Activated T-cell treated with anti-CD3 and anti-CD28 coated beads, Interleukin-2, amount 50 U/mL, for 4 hours (primary cell): ENCODE data around the gene SCARF1. TPM values are rescaled to one million over a fixed set of nuclear protein-coding genes. Genes with fewer than 3 reads are reported as not detected.

Experiments used
- ATAC-seq, 2 donors: fragments of 200-7000 bp; cut with Tn5 transposase; one replicate each; pipeline ENCODE4 v1.10.0; 2021
- DNase-seq: peaks from one replicate; pipeline ENCODE4 v3.0.0-alpha.2; 2020
- H3K27me3 Mint-ChIP-seq: one replicate; pipeline ENCODE4 v1.8.0; 2021; ENCODE audit warnings: low read depth, mixed read lengths
- H3K36me3 Mint-ChIP-seq: one replicate; pipeline ENCODE4 v1.8.0; 2022; ENCODE audit warnings: mixed read lengths; ENCODE audit not compliant: insufficient read depth
- H3K4me1 Mint-ChIP-seq: one replicate; pipeline ENCODE4 v1.8.0; 2021; ENCODE audit warnings: low read depth, mixed read lengths
- H3K4me3 Mint-ChIP-seq: one replicate; pipeline ENCODE4 v1.8.0; 2021; ENCODE audit warnings: mild to moderate bottlenecking, moderate library complexity, mixed read lengths
- H3K9me3 Mint-ChIP-seq: one replicate; pipeline ENCODE4 v1.8.0; 2021; ENCODE audit warnings: mixed read lengths
- total RNA-seq, 3 donors: library from RNA; stranded (reverse); gene quantifications; one replicate each; pipeline ENCODE4 v1.2.1, GENCODE V29; 2021

SCARF1 gene
- total RNA-seq, 3 donors from 2014 or later = 1.3 to 2.0 (median 1.6) TPM

DNA sequence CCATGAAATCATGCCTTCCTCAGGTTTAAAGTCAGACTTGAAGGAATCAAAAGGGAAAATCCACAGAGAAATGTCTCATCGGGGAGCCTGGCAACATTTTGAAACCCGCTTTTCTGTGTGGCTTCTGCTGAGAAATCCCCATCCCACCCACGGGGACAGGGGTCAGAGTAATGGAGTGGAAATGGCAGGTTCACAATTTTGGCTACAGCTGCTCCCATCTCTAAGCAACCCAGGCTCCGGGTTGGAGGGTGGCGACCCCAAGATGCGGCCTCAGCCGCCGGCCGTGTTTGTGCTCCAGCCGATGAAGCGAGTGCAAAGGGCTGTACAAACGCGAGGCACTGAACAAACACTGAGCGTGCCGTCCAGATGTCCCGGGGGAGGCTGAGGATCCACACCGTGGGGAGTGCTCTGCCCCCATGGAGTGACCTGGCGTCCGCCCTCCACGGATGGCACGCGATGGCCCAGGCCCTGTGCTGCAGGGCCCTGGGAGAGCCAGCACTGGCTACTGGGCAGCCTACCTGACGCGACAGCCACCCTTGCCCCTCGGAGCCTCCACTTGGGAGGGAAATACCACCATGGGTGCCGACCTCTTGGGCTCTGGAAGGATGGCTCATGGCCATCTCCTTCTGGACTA is 39.1 kb downstream of the SCARF1 start:
- Mint-ChIP-seq H3K4me1 (peaks cover 26% of the 10 kb centered on the region), H3K9me3 (peaks cover 4% of the 10 kb centered on the region), H3K36me3 (no peaks in the 10 kb centered on the region), H3K27me3 (no peaks in the 10 kb centered on the region), H3K4me3 (no peak overlapping the region)
- no peak for ATAC-seq
- no peak for DNase-seq

DNA sequence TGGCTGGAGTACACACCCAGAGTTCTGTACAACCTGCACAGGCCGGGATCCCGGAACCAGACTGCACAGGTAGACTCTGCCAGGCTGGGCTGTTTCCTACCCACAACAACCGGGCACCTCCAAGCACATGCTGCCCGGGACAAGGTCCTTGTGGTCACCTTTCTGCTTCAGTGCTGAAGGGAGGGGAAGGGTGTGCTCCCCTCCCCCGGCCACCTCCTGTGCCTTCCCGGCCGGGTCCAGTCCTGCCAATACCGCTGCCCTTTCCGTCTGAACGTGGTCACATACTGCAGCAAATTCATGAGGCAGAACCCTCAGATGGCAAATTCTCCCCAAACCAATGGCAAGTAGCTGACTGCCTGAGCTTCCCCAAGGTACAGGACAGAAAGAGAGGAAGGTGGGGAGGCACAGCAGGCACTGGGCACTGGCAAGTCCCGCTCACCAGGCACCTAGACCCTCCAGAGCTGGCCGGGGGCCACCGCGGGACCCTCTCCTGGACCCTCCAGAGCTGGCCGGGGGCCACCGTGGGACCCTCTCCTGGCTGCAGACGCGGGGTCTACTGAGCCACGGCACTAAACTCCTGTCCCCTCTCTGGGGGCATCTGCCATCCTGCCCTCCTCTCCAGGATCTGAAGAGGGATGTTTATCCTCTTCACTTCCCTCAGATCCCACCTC is 39.7 kb downstream of the SCARF1 start:
- Mint-ChIP-seq H3K4me3 (no peak overlapping the region), H3K36me3 (no peaks in the 10 kb centered on the region)

DNA sequence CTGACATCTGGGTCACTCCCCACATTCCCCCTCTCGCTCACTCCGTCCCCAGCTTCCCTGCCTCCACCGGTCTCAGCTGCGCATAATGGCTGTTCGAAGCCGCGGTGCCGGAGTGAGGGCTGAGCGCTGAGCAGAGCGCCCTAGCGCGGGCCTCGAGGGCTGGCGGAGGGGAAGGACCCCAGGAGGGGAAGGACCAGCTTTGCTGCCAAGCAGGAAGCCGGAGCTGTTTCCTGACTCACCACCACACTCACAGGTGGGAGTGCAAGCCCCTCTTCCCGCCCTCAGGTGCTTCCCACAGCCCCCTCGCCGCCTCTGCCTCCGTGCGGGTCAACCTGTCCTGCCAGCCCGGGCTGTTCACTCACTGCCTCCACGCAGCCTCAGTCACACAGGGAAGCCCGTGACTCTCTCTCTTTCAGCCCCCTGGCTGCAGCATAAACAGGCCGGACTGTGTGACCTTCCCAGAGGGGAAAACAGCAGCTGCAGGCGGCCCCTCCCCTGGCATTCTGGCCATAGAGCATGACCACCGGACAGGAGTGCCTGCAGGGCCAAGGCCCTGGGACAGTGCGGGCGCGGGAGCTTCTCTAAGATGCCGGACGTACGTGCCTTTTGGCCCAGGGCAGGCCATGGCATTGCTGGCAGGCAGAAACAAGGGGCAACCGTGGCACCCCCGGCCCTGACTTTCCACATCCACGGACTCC is 40.6 kb downstream of the SCARF1 start:
- no peaks in the 10 kb centered on the region for H3K27me3 Mint-ChIP-seq
- no peak overlapping the region for H3K4me3 Mint-ChIP-seq
- H3K36me3 Mint-ChIP-seq = no peaks in the 10 kb centered on the region
- ATAC-seq (no peak), DNase-seq (no peak)
- H3K4me1 Mint-ChIP-seq = peaks cover 26% of the 10 kb centered on the region
- peaks cover 5% of the 10 kb centered on the region for H3K9me3 Mint-ChIP-seq

More for the DNA sequence above, 39.7 kb downstream of the SCARF1 start:
- Mint-ChIP-seq H3K9me3 (peaks cover 5% of the 10 kb centered on the region), H3K27me3 (no peaks in the 10 kb centered on the region), H3K4me1 (peaks cover 26% of the 10 kb centered on the region)
- ATAC-seq (no peak), DNase-seq (no peak)

DNA sequence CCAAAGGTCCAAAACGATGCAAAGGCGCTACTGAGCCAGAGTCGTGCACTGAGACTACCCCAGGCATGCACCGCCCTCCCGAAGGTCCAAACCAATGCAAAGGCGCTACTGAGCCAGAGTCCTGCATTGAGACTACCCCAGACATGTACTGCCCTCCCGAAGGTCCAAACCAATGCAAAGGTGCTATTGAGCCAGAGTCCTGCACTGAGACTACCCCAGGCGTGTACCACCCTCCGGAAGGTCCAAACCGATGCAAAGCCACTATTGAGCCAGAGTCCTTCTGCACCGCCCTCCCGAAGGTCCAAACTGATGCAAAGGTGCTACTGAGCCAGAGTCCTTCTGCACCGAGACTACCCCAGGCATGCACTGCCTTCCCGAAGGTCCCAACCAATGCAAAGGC is 44.0 kb downstream of the SCARF1 start:
- Mint-ChIP-seq H3K27me3 (no peaks in the 10 kb centered on the region), H3K36me3 (no peaks in the 10 kb centered on the region), H3K9me3 (peaks cover 5% of the 10 kb centered on the region), H3K4me3 (no peak overlapping the region), H3K4me1 (peaks cover 6% of the 10 kb centered on the region)
- no peak for DNase-seq
- no peak for ATAC-seq

DNA sequence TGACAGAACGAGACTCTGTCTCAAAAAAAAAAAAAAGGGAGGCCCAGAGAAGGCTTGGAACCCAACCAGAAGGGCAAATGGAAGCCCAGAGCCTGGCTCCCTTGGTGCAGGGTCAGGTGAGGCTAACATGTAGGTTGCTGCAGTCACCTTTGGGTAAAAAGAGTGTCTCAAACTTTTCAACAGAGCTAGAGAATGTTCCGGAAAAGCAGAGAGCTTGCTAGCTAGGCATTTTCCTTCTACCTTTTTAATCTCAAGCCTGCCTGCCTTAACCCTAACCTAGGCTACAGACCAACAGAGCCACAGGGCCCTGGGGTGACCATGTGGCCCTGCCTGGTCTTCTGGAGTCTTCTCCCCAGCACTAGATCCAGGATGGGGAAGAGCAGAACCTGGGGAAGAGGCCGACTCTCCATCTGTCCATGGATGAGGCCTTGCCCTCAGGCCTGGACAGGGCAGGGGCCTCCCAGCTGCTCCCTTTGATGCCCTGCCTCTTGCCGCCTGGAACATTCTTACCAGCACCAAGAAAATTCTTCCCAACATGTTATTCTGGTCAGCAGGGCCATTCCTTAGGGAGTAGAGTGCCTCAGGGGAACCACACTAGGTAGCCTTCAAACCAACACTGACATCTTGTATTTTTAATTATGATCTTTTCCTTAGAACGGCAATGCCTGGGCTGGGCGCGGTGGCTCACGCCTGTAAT is 47.0 kb downstream of the SCARF1 start:
- Mint-ChIP-seq H3K4me3 (no peak overlapping the region), H3K9me3 (peaks cover 5% of the 10 kb centered on the region), H3K4me1 (no peaks in the 10 kb centered on the region), H3K27me3 (no peaks in the 10 kb centered on the region), H3K36me3 (no peaks in the 10 kb centered on the region)
- ATAC-seq = no peak
- DNase-seq = no peak

DNA sequence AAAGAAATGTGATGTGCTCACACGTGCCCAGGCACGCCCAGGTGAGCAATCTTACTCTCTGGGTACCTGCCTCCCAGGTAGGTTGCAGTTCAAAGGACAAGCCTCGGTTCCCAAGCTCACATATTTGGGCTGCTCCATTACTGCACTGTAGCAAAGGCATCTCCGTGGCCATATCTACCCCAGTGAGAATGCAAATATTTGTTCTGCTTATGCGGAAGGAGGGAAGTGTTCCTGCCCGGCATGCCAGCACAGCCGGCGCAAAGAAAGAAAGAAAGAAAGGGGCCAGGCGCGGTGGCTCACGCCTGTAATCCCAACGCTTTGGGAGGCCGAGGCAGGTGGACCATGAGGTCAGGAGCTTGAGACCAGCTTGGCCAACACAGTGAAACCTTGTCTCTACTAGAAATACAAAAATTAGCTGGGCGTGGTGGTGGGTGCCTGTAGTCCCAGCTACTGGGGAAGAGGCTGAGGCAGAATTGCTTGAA is 47.6 kb downstream of the SCARF1 start:
- ATAC-seq = no peak
- Mint-ChIP-seq H3K4me1 (no peaks in the 10 kb centered on the region), H3K4me3 (no peak overlapping the region), H3K36me3 (no peaks in the 10 kb centered on the region), H3K9me3 (peaks cover 5% of the 10 kb centered on the region), H3K27me3 (no peaks in the 10 kb centered on the region)
- DNase-seq = no peak

DNA sequence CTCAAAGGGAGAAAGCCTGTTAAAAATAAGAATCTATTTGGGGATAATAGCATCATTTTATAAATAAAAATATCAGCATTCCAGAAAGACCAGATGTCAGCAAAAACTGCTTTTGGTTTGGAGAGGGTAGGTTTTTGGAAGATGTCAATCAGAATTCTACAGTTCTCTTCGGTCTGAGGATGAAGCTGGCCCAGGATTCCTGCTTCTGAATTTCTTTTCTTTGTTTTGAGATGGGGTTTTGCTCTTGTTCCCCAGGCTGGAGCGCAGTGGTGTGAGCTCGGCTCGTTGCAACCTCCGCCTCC is 52.0 kb downstream of the SCARF1 start:
- Mint-ChIP-seq H3K9me3 (no peaks in the 10 kb centered on the region), H3K36me3 (no peaks in the 10 kb centered on the region), H3K27me3 (no peaks in the 10 kb centered on the region), H3K4me3 (no peak overlapping the region), H3K4me1 (peaks cover 2% of the 10 kb centered on the region)
- DNase-seq = no peak
- no peak for ATAC-seq

DNA sequence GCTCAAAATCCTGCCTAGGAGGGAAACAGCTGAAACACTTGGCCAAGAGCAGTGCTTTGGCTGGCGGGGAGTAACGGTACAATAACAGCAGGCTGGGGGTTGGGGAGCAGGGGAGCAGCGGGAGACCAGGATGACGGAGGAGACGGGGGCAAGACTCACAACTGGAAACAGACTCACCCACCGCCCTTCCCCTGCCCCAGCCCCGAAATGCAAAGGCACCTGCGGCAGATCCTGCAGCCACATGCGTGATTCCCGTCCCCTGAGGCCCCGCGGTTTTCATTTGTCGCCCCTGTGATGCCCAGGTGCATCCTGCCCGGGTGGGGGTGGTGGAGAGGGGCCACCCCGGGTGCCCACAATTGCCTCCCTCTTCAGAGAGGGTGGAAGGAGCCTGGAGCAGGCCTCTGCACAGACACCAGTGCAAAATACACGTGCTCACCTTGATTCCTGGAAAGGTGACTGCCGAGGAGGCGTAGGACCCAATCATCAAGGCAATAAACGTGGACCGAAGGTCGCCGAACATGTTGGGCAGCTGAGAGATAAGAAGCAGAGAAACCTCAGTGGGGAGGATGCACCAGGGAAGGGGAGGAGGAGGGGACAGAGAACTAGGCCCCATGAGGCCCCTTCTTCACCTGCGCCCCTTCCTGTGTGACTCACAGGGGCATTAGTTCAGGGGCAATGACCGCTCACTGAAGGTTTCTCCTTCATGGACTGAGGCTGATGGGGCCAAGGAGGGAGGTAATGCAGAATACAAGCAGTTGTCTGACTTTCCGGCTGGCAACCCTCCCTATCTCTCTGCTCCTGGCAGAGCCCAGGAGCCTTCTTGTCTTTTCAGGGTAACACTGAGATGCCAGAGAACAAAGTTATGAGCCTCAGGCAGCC is 52.5 kb downstream of the SCARF1 start:
- peak overlapping the region; percentile 43 for H3K4me3 Mint-ChIP-seq
- ATAC-seq = peak in 1 of 2 donors; percentile 37

DNA sequence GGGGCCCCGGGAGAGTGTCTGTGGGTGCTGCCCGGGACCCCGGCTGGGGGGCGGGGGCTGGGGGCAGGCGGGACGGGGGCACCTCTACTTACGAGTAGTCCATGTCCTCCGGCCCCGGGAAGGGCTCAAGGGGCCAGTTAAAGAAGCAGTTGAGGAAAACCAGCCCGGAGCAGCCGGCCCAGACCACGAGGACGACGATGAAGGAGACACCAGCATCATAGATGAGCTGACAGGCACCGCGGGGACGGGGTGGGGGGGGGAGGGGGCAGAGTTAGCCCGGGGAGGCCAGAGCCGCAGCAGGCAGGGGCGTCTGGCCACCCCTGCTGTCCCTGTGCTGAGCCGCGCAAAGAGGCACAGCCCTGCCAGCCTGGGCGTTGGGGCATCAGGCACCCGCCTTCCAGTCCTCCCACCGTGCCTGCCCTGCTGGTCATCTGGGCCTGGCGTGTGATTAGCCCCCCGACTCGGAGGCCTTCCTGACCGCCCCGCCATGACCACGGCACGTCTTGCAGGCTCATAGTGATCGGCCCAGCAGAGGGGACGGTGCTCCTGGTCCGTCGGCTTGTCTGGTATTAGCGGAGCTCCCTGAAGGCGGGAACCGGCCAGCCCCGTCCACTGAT is 54.0 kb downstream of the SCARF1 start:
- ATAC-seq (no peak), DNase-seq (no peak)
- Mint-ChIP-seq H3K4me3 (no peak overlapping the region), H3K9me3 (no peaks in the 10 kb centered on the region), H3K27me3 (no peaks in the 10 kb centered on the region), H3K36me3 (no peaks in the 10 kb centered on the region), H3K4me1 (peaks cover 2% of the 10 kb centered on the region)

More for the DNA sequence above, 52.5 kb downstream of the SCARF1 start:
- H3K9me3 Mint-ChIP-seq = no peaks in the 10 kb centered on the region
- H3K27me3 Mint-ChIP-seq = no peaks in the 10 kb centered on the region
- peaks cover 2% of the 10 kb centered on the region for H3K4me1 Mint-ChIP-seq
- DNase-seq = no peak
- no peaks in the 10 kb centered on the region for H3K36me3 Mint-ChIP-seq

DNA sequence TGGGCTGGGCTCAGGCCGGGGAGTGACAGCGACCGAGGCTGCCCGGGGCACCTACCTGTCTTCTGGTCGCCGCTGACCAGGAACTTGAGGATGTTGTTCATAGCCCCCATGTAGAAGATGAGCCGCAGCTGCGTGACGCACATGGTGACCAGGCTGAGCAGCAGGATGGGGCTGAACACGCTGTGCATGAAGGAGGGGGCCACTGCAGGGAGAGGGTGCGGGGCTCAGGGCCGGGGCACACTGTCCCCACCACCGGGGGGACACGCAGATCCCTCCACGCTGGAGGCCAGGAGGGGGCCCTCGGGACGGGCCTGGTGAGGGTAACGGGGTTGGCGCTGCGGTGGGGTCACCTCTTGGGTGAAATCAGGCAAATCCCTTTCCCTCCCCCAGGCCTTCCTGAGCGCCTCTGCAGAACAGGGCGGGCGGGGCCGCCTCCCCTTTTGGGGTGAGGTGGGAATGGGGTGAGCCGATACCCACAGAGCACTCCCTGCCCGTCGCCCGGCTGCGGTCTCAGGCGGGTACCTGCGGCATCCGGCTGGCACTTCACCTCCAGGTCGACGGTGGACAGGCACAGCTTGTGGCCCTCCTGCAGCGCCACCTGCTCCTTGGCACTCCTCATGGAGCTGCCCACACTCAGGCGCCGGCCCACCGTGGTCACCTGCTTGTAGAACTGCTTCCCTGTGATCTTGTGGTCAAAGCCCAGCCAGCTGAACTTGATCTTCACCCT is 54.6 kb downstream of the SCARF1 start:
- DNase-seq (no peak), ATAC-seq (no peak)
- Mint-ChIP-seq H3K4me3 (no peak overlapping the region), H3K36me3 (no peaks in the 10 kb centered on the region), H3K27me3 (no peaks in the 10 kb centered on the region), H3K4me1 (peaks cover 2% of the 10 kb centered on the region), H3K9me3 (no peaks in the 10 kb centered on the region)

DNA sequence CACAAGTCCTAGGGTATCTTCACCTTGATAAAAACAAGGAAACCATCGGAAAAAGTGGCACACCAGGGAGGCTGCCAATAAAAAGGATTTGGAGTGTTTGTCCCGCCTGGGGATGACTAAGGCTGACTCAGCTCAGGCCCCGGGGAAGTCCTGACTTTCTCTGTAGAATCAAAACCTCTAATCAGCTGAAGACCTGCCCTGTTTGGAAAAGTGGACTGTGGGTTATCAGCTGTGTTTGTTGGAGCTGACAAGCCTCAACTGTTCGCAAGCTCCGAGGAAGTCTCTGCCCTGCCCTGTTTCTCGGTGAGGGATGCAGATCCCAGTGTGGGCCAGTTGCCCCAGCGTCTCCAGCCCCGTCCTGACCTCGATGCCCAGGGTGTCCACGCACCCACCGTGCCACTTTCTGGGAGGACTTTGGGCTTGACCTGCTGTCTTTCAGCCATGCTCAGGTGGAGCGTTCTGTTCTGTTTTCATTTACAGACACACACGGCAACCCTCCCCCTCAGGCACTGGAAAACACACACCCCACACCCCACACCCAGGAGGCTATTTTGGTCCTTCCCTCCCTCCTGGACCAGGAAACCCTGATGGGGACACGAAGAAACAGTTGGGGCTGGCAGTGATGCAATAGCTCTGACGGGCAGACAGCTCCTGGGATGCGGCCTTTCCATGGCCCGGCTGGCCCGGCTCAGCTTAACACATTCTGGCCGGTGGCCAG is 55.3 kb downstream of the SCARF1 start:
- H3K4me1 Mint-ChIP-seq = peaks cover 2% of the 10 kb centered on the region
- no peaks in the 10 kb centered on the region for H3K27me3 Mint-ChIP-seq
- H3K4me3 Mint-ChIP-seq = no peak overlapping the region
- DNase-seq (no peak), ATAC-seq (peak in 1 of 2 donors; percentile 48)
- H3K9me3 Mint-ChIP-seq = no peaks in the 10 kb centered on the region
- no peaks in the 10 kb centered on the region for H3K36me3 Mint-ChIP-seq

DNA sequence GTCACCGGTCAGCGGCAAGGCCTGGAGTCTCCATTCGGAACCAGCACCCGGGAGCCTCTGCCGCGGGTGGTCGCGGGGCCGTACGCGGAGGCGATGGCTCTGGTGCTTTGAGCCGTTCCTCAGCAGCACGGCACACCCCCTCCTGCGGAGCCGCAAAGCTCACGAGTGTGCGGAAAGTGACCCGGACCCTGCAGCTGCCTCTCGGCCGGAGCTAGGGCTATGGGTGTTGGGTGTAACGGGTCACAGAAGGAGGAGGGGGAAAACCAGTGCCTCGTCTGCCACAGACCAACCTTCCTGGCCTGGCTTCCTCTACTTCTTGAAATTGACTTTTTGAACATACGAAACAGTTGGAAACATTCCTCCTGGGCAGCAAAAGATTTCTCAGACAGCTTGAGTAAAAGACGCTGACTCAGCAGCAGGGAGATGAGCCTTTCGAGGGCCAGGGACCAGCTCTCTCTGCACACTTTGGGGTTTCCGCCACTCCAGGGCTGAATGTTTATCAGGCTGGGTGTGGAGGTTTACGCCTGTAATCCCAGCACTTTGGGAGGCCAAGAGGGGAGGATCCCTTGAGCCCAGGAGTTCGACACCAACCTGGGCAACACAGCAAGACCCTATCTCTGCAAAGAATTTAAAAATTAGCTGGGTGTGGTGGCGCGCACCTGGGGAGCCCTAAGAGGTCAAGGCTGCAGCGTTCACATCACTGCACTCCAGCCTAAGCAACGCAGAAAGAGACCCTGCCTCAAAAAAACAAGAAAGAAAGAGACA is 56.5 kb downstream of the SCARF1 start:
- H3K36me3 Mint-ChIP-seq = no peaks in the 10 kb centered on the region
- ATAC-seq = no peak
- no peak overlapping the region for H3K4me3 Mint-ChIP-seq
- DNase-seq = no peak
- H3K27me3 Mint-ChIP-seq = no peaks in the 10 kb centered on the region
- no peaks in the 10 kb centered on the region for H3K9me3 Mint-ChIP-seq
- peaks cover 2% of the 10 kb centered on the region for H3K4me1 Mint-ChIP-seq
